ENCODE measurements around the gene COG6. TPM values are rescaled to one million over a fixed set of nuclear protein-coding genes. Genes with fewer than 3 reads are reported as not detected.

Gene COG6
- total and polyA plus RNA-seq, 2 of the 8 experiments (the other 6 are each of a cell fraction or from before 2014, with no cell fraction given) = 8.8 to 22.3 TPM

GRCh38 chr13:39783051-39783450, 127.6 kb downstream of the COG6 start:
- Histone ChIP-seq H2AK5ac (ENCODE audit: low read depth, low read length) (no peak overlapping the region), H4K91ac (replicated peaks; ENCODE audit: insufficient read length, low read length) (no peak overlapping the region), H3K27me3 (replicated peaks in 1 of 4; ENCODE audit: control insufficient read depth in 3 of 4, extremely low read depth in 1 of 4, insufficient read depth in 3 of 4, low read length in 3 of 4) (no peaks in the 10 kb centered on the region), H4K5ac (ENCODE audit: insufficient read length, low read depth, low read length) (no peak overlapping the region), H3K9me3 (ENCODE audit: insufficient read depth in 2 of 2, low read depth in 1 of 2, low read length in 1 of 2) (no peaks in the 10 kb centered on the region), H3K36me3 (ENCODE audit: control insufficient read depth in 2 of 4, insufficient read depth in 4 of 4, low read length in 3 of 4) (no peaks in the 10 kb centered on the region), H3K14ac (ENCODE audit: insufficient read length) (no peak overlapping the region), H2BK120ac (replicated peaks; ENCODE audit: low read depth, low read length) (no peak overlapping the region), H2BK5ac (ENCODE audit: low read depth, low read length) (no peak overlapping the region), H3K56ac (replicated peaks; ENCODE audit: insufficient read length, low read depth, low read length) (no peak overlapping the region), H3K4me1 (replicated peaks in 1 of 4; ENCODE audit: control insufficient read depth in 3 of 4, insufficient read depth in 4 of 4, low read length in 3 of 4) (peaks cover 0 to 5% (median 2%) of the 10 kb centered on the region in 4 experiments; a peak in 2 of 7 replicates), H3K9ac (replicated peaks in 1 of 4; ENCODE audit: extremely low read depth in 1 of 4, low read depth in 3 of 4, low read length in 3 of 4) (no peak overlapping the region), H3K79me2 (ENCODE audit: control insufficient read depth in 1 of 2, insufficient read depth in 2 of 2, low read length in 2 of 2) (no peaks in the 10 kb centered on the region), H3K4me3 (ENCODE audit: extremely low read depth in 1 of 4, insufficient read depth in 2 of 4, low read depth in 3 of 4, low read length in 4 of 4) (no peak overlapping the region), H2BK20ac (ENCODE audit: low read length) (no peak overlapping the region), H3K4me2 (ENCODE audit: insufficient read depth in 1 of 2, low read depth in 2 of 2, low read length in 2 of 2) (no peak overlapping the region), H3K23ac (ENCODE audit: insufficient read length) (no peak overlapping the region), H2BK12ac (ENCODE audit: low read depth, low read length) (no peak overlapping the region), H3K23me2 (ENCODE audit: low read depth, low read length) (no peaks in the 10 kb centered on the region), H2AFZ (ENCODE audit: low read length) (no peak overlapping the region), H3K27ac (ENCODE audit: low read depth, low read length) (no peak overlapping the region), H3K4ac (replicated peaks; ENCODE audit: insufficient read length, low read depth, low read length) (no peak overlapping the region), H4K20me1 (replicated peaks in 1 of 2; ENCODE audit: control insufficient read depth in 1 of 2, insufficient read depth in 2 of 2, low read length in 2 of 2) (no peaks in the 10 kb centered on the region), H3K79me1 (ENCODE audit: low read depth, low read length) (no peaks in the 10 kb centered on the region), H4K8ac (ENCODE audit: extremely low read depth, insufficient read depth, low read length) (no peak overlapping the region), H2BK15ac (ENCODE audit: low read length) (no peak overlapping the region), H3K18ac (ENCODE audit: extremely low read depth, low read length) (no peak overlapping the region)
- no peak for DNase-seq (ENCODE audit: low read depth in 1 of 2, low spot score in 2 of 2)
- CTCF ChIA-PET (ENCODE audit: partially characterized antibody) = interaction anchor here (0.6 to 2.2 kb wide), 6 partner anchors 13 to 899 kb away, joined by 3 to 6 read pairs (median 3); no protein-coding TSS in a partner anchor
- no peak for FAIRE-seq
- TF ChIP-seq HDAC6 (IDR thresholded peaks at IDR 0.05; ENCODE audit: low read depth, low read length) = no peak
- TF ChIP-seq, protein P1, sequence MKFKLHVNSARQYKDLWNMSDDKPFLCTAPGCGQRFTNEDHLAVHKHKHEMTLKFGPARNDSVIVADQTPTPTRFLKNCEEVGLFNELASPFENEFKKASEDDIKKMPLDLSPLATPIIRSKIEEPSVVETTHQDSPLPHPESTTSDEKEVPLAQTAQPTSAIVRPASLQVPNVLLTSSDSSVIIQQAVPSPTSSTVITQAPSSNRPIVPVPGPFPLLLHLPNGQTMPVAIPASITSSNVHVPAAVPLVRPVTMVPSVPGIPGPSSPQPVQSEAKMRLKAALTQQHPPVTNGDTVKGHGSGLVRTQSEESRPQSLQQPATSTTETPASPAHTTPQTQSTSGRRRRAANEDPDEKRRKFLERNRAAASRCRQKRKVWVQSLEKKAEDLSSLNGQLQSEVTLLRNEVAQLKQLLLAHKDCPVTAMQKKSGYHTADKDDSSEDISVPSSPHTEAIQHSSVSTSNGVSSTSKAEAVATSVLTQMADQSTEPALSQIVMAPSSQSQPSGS (IDR thresholded peaks at IDR 0.05; ENCODE audit: low read length) = no peak
- no peak for TF ChIP-seq RBBP5 (IDR thresholded peaks at IDR 0.05; ENCODE audit: borderline replicate concordance, low read depth, low read length)
- no peak for TF ChIP-seq EGR1 (IDR thresholded peaks at IDR 0.05; ENCODE audit: borderline replicate concordance, low read depth, low read length)
- TF ChIP-seq RAD21 (IDR thresholded peaks at IDR 0.05 in 1 of 2, conservative IDR thresholded peaks at IDR 0.05 in 1 of 2; ENCODE audit: low read depth in 2 of 2, low read length in 2 of 2) = 0 out of 4 replicates have a peak, but pooled peaks of 1 of the 2 experiments have one; percentile 8
- 91% methylated on average over 1 of the region's 1 CpG; no CpG with 5 or more reads in 1 of the 2 experiments for WGBS, 2 experiments (ENCODE audit: extremely low coverage in 1 of 2, insufficient coverage in 1 of 2, insufficient read length in 1 of 2, insufficient replicate concordance in 2 of 2, low coverage in 1 of 2, low lambda C conversion rate in 2 of 2, missing lambda C conversion rate in 1 of 2)
- POLR2A ChIA-PET (ENCODE audit: partially characterized antibody) = no interaction called here
